PC-9 (cell line): Measurements from ENCODE around the gene TLE5. TPM values are rescaled to one million over a fixed set of nuclear protein-coding genes. Genes with fewer than 3 reads are reported as not detected.

ENCODE experiments used
- BruUV-seq: library from RNA; stranded (reverse); fragments of 400-500 nt; replicated peaks from 2 replicates; lab custom pipeline; 2021; lab: Mats Ljungman, UMichigan
- CTCF ChIA-PET: fragments of 300-600 bp; sonication (Branson Sonifier 250); formaldehyde crosslinking; loops from one replicate; lab custom pipeline; 2022; ENCODE audit warnings: antibody characterized with exemption; lab: Charles Lee
- POLR2A ChIA-PET: fragments of 300-600 bp; sonication (Branson Sonifier 250); formaldehyde crosslinking; loops from one replicate; lab custom pipeline; 2022; ENCODE audit warnings: antibody characterized with exemption; ENCODE audit not compliant: unreplicated experiment; lab: Charles Lee
- DNase-seq, 2 experiments: peaks; one replicate each; pipeline versions ENCODE4 v3.0.0 to v3.0.0-alpha.2; 2015 to 2022; ENCODE audit warnings: mixed read lengths in 1 of 2
- H2AFZ ChIP-seq: fragments of 200-600 bp; sonication (generic); 2 replicates; pipeline ENCODE4 v1.8.1; 2017; ENCODE audit warnings: antibody characterized with exemption
- H3F3A ChIP-seq: fragments of 200-600 bp; sonication (generic); 2 replicates; pipeline ENCODE4 v1.8.1; 2017; ENCODE audit warnings: antibody characterized with exemption, mild to moderate bottlenecking, low read depth; ENCODE audit not compliant: insufficient read depth
- H3K27ac ChIP-seq: fragments of 200-600 bp; sonication (generic); 2 replicates; pipeline ENCODE4 v1.6.1; 2016; ENCODE audit warnings: mixed run types
- H3K27me3 ChIP-seq: fragments of 200-600 bp; sonication (generic); 2 replicates; pipeline ENCODE4 v1.6.1; 2016; ENCODE audit warnings: low read depth, mixed run types; ENCODE audit not compliant: insufficient read depth
- H3K36me3 ChIP-seq: fragments of 200-600 bp; sonication (generic); 2 replicates; pipeline ENCODE4 v1.6.1; 2016; ENCODE audit warnings: low read depth, mixed run types
- H3K4me1 ChIP-seq: fragments of 200-600 bp; sonication (generic); replicated peaks from 2 replicates; pipeline ENCODE4 v1.6.1; 2016; ENCODE audit warnings: mixed run types; ENCODE audit not compliant: insufficient read depth
- H3K4me2 ChIP-seq: fragments of 200-600 bp; sonication (generic); 2 replicates; pipeline ENCODE4 v1.6.1; 2017; ENCODE audit warnings: mixed run types
- H3K4me3 ChIP-seq: fragments of 200-600 bp; sonication (generic); 2 replicates; pipeline ENCODE4 v1.6.1; 2016; ENCODE audit warnings: mixed run types
- H3K79me2 ChIP-seq: fragments of 200-600 bp; sonication (generic); 2 replicates; pipeline ENCODE4 v1.6.1; 2017; ENCODE audit warnings: low read depth, mixed run types
- H3K9me2 ChIP-seq: fragments of 200-600 bp; sonication (generic); 2 replicates; pipeline ENCODE4 v1.8.1; 2017; ENCODE audit warnings: mild to moderate bottlenecking; ENCODE audit not compliant: insufficient read depth
- H3K9me3 ChIP-seq: fragments of 200-600 bp; sonication (generic); 2 replicates; pipeline ENCODE4 v1.8.1; 2016; ENCODE audit warnings: low read depth; ENCODE audit not compliant: insufficient read depth
- H4K20me1 ChIP-seq: fragments of 200-600 bp; sonication (generic); 2 replicates; pipeline ENCODE4 v1.8.1; 2017; ENCODE audit not compliant: insufficient read depth
- EZH2 ChIP-seq: fragments of 200-600 bp; sonication (generic); IDR thresholded peaks from 2 replicates; pipeline ENCODE4 v1.8.0; 2017; ENCODE audit warnings: antibody characterized with exemption, low read depth
- intact Hi-C: fragments of 100-400 bp; cut with micrococcal nuclease; formaldehyde crosslinking; loops from one replicate; pipeline ENCODE4 v1.10.0; 2022; ENCODE audit not compliant: unreplicated experiment
- total RNA-seq: library from RNA; stranded (reverse); gene quantifications from 2 replicates; pipeline ENCODE4 v1.2.3, GENCODE V29; 2021
- TF ChIP-seq, protein P1 (sequence below): fragments of 200-600 bp; sonication (generic); conservative IDR thresholded peaks from 2 replicates; pipeline ENCODE4 v1.6.1; 2017; ENCODE audit warnings: mixed run types, antibody characterized with exemption, mild to moderate bottlenecking, moderate library complexity

TLE5 gene
- total RNA-seq, 1 experiment from 2014 or later = 217 TPM

DNA sequence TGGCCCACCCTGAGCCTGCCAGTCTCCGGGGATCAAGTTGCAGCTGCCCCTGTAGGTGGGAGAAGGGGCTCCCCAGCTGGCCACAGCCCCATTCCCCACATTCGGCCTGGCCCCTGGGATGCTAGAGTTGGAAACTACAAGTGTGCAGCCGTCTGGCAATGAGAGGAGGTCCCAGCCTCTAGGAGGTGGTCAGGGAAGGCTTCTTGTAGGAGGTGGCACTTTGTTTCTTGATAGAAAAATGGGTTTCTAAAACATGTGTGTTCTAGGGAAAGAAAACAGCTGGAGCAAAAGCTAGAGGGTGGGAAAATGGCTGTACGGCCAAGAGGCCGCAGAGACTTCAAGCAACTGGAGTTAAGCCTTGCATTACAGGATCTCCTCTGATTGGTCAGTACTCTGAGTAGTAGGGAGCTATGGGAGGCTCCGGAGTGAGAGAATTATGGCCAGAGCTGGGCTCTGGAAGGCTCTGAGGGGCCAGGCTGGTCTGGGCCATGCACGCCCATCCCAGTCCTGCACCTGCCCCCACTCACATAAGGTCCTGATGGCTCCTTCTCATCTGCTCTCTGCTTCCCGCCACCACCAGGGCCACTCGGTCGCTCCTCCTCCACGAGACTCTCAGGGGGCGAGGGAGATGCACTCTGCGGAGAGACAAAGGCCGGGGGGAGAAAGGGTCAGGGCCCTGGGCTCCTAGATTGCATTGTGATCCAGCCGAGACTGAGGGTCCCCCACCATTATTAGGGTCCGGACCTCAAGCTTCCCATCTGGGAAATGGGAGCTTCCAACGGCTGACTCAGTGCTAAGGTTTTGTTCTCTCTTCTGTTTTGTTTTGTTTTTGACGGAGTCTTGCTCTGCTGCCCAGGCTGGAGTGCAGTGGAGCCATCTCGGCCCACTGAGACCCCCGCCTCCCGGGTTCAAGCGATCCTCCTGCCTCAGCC, 46.9 kb downstream of the TLE5 start:
- H3F3A ChIP-seq = no peaks in the 10 kb centered on the region
- no peaks in the 10 kb centered on the region for H3K9me2 ChIP-seq
- POLR2A ChIA-PET = no interaction called here
- H3K27ac ChIP-seq = no peak overlapping the region
- CTCF ChIA-PET = interaction anchor here (0.6 kb wide), 1 partner anchor 21 kb away, joined by 6 read pairs; no protein-coding TSS in a partner anchor
- H3K79me2 ChIP-seq = no peaks in the 10 kb centered on the region
- no peaks in the 10 kb centered on the region for H3K27me3 ChIP-seq
- no peak for TF ChIP-seq EZH2
- TF ChIP-seq, protein P1, sequence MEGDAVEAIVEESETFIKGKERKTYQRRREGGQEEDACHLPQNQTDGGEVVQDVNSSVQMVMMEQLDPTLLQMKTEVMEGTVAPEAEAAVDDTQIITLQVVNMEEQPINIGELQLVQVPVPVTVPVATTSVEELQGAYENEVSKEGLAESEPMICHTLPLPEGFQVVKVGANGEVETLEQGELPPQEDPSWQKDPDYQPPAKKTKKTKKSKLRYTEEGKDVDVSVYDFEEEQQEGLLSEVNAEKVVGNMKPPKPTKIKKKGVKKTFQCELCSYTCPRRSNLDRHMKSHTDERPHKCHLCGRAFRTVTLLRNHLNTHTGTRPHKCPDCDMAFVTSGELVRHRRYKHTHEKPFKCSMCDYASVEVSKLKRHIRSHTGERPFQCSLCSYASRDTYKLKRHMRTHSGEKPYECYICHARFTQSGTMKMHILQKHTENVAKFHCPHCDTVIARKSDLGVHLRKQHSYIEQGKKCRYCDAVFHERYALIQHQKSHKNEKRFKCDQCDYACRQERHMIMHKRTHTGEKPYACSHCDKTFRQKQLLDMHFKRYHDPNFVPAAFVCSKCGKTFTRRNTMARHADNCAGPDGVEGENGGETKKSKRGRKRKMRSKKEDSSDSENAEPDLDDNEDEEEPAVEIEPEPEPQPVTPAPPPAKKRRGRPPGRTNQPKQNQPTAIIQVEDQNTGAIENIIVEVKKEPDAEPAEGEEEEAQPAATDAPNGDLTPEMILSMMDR = no peak
- H3K4me1 ChIP-seq = no peaks in the 10 kb centered on the region
- H4K20me1 ChIP-seq = no peaks in the 10 kb centered on the region
- intact Hi-C loops = no loop called here
- H3K4me3 ChIP-seq = no peak overlapping the region
- H3K4me2 ChIP-seq = no peak overlapping the region
- no peak for DNase-seq
- BruUV-seq = no TSS peak
- no peaks in the 10 kb centered on the region for H3K9me3 ChIP-seq
- no peak overlapping the region for H2AFZ ChIP-seq
- H3K36me3 ChIP-seq = no peaks in the 10 kb centered on the region

DNA sequence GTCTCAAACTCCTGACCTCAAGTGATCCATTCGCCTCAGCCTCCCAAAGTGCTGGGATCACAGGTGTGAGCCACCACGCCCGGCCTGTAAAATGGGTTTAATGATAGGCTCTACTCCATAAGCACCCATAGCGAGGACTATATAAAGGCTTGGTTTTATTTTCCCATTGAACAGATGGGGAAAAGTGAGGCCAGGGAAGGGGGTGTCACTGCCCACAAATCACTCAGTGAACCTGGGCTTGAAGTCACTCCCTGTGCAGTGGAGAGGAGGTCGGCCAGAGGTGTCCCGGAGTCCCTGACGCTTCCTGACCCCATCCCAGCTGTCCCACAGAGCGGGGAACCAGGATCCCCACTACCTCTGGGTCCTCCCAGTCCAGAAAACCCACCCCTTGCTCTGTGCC, 48.2 kb downstream of the TLE5 start:
- Histone ChIP-seq H4K20me1 (no peaks in the 10 kb centered on the region), H3K9me2 (no peaks in the 10 kb centered on the region), H3K27me3 (no peaks in the 10 kb centered on the region), H3K4me2 (no peak overlapping the region), H3K4me1 (no peaks in the 10 kb centered on the region), H3K79me2 (no peaks in the 10 kb centered on the region), H2AFZ (no peak overlapping the region), H3K36me3 (no peaks in the 10 kb centered on the region), H3F3A (no peaks in the 10 kb centered on the region), H3K4me3 (no peak overlapping the region), H3K9me3 (no peaks in the 10 kb centered on the region), H3K27ac (no peak overlapping the region)
- BruUV-seq = no TSS peak
- intact Hi-C loops = loop anchor here (1.0 kb wide), 1 partner anchor 28 kb away; no protein-coding TSS in a partner anchor
- POLR2A ChIA-PET = no interaction called here
- DNase-seq = no peak
- CTCF ChIA-PET = no interaction called here
- TF ChIP-seq EZH2 = no peak
- TF ChIP-seq, protein P1 = no peak

DNA sequence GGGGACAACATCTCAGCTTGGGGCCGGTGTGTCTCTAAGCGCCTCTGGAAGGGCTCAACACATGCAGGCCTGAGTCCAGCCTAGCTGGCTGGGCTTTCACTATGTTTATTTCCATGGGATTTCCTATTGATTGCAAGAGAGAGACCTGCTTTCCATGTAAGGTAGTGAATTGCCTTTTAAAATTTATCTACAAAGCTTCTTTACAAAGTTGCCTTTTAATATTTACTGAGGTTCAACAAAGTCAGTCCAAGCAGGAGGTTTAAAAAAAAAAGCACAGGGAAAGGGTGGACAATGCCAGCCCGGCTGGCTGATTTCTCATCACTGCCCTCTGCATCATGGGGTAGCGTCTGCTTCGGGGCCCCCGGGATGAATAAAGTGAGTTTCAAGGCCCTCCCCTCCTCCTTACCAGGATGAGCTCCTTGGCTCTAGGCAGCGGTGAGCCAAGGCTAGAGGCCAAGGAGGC, 49.0 kb downstream of the TLE5 start:
- no TSS peak for BruUV-seq
- POLR2A ChIA-PET = interaction anchor here (0.7 kb wide), 1 partner anchor 21 kb away, joined by 3 read pairs; no protein-coding TSS in a partner anchor
- intact Hi-C loops = no loop called here

More for the DNA sequence above, 49.0 kb downstream of the TLE5 start:
- H3K4me2 ChIP-seq = no peak overlapping the region
- no peaks in the 10 kb centered on the region for H3K9me3 ChIP-seq
- no peaks in the 10 kb centered on the region for H3K9me2 ChIP-seq
- CTCF ChIA-PET = no interaction called here
- H4K20me1 ChIP-seq = no peaks in the 10 kb centered on the region
- H3F3A ChIP-seq = no peaks in the 10 kb centered on the region
- no peak for DNase-seq
- H2AFZ ChIP-seq = no peak overlapping the region
- H3K4me3 ChIP-seq = no peak overlapping the region
- H3K27me3 ChIP-seq = no peaks in the 10 kb centered on the region
- no peaks in the 10 kb centered on the region for H3K79me2 ChIP-seq
- no peaks in the 10 kb centered on the region for H3K4me1 ChIP-seq
- H3K36me3 ChIP-seq = no peaks in the 10 kb centered on the region
- H3K27ac ChIP-seq = no peak overlapping the region
- TF ChIP-seq, protein P1 = no peak
- TF ChIP-seq EZH2 = no peak
